GM21367 (cell line): ENCODE data around the gene FCRL5.
"Not testable (repeated sequence)": the region's sequence is repeated elsewhere in the genome, so short reads cannot be mapped to it uniquely, and the experiment has no call there.

Experiments
- ATAC-seq: cut with Tn5 transposase; IDR thresholded peaks from one replicate; pipeline ENCODE4 v1.9.1; 2021; ENCODE audit not compliant: unreplicated experiment

The FCRL5 gene

DNA sequence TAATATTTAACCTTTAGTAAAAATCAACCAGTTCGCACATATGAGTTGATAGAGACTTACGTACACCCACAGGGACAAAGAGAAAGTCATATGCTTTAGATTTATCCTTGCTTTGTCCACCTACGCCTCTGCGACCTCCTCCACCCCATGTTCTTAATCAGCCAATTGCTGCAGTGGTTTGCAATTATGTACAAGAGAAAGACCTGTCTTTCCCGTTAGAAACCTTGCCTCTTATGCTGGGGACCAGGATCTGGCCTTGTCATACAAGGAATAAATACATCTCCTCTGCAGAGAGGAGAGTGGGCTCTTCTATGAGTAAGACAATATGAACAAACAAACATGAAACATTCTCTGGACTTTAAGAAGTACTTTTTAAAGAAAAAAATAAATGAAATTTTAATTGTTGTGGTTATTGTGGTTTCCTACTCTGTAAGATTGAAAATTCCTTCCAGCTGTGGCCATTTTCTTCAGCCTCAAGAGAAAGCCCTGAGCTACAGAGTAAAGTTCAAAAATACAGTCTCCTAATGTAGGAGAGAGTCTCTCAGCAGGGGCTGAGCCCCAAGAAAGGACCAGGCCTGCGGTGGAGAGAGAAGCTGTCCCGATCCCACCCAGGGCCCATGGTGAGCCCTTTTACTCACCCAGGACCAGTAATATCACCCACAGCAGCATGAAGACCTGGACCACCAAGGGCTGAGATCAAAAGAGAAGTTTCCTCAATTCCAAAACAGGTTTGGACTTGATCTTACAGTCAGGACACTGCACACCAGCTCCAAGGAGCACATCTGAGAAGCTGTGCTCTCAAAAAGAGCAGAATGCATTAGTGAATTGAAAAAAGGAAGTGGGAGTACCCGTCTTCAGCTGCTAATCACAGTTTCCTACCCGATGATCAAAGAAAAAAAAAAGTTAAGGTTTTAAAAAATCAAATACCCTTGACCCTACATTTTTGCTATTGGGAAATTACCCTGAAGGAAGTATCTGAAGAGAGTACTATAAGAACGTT is at the start of gene FCRL5:
Gene FCRL5, minus strand, starts transcription at position 822 of the 1,000 bp plus-strand sequence. Its CDS starts 153 bp downstream, at position 669.
- ATAC-seq = peak; percentile 77

DNA sequence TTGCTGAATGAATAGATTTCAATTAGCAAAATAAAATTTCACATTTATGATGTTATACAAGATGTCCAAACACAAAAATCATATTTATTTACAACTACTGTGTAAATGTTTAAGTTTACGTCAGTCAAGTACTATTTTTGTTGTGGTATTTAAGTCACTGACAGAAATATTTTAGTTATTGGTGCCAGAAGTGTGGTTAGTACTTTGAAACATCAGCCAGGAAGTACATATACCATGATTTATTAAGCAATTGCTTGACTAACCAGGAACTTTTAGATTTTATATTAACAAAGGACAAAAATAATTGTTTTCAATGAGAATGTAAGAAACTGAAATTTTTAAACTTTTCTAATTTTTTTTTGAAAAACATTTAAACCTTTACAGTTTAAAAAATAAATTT is 47.9 kb upstream of the FCRL5 start:
- ATAC-seq = no peak

DNA sequence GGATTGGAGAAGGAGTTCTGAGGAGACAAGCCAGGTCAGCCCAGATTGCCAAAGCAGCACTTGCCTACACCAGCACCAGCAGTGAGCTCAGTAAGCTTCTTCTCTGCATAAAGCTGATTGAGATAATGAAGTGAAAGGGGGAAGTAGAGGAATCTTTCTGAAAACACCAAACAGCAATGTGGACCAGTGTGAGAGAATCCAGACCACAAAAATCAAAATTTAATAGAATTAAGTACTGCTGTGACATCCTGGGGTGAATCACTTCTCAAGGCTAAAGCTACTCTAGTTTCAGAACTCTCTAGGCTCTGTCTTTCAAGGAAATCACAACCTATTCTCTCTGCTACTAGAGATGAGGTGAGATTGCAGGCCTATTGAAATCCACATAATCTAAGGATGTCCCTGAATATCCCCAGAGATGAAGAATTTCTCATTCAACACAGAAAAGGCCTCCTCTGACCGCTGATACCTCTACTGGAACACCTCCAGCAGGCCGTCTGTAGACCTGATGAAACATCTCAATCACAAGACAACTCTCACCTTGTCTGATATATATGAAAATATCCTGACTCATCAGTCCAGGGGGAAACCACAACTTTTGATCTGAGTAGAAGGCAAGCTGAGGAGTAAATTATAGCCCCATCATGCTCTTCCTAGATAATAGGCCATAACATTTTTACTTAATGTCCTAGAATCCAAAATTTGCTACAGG is 45.8 kb upstream of the FCRL5 start, which contains the start of gene FCRL4:
Gene FCRL4, minus strand, starts transcription at position 127 of the 709 bp plus-strand sequence. CDS start 141 bp downstream, outside the sequence.
- peak; percentile 51 for ATAC-seq

- ATAC-seq = no peak
These were observed 44.1 kb upstream of the FCRL5 start for GRCh38 chr1:157596384-157596783.

DNA sequence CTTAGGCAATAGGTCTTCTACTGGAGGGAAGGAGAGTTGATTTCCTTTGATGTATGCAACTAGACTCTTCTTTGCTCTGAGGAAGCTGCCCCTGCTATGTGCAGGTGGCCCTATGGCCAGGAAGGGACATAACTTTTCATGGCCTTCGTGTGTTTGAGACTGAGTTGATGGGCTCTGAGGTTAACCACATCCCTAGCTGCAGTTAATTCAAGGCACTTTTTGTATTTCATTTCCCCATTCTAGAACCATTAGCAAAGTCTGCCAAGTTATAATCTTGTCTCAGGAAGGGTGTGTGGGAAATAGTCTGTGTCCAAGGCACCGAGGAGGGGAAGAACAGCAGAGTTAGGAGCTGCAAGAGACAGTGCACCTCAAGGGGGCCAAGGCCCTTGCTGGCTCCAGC is 43.0 kb upstream of the FCRL5 start:
- ATAC-seq = peak; percentile 60

DNA sequence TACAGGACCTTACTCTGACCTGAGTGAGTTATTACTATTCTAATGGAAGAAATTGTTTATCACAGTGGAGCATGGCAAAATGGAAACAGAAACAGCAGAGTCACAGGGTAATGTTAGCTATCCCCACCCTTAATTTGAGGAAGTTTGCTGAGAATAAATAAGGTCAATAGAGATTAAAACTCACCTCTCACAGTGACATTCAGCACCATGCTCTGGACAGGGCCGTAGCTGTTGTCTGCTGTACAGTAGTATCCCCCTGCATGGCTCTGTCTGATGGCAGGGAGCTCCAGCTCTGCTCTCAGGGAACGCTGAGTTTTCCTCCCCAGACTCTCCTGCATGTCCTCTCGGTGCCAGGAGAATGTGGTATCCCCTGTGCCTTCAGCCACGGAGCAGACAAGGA is 33.7 kb upstream of the FCRL5 start:
- ATAC-seq = no peak

- no peak for ATAC-seq
These were observed 32.2 kb upstream of the FCRL5 start for GRCh38 chr1:157584503-157584902.

GRCh38 chr1:157580828-157581210 is 28.5 kb upstream of the FCRL5 start:
- ATAC-seq = no peak

- ATAC-seq = no peak
These were observed 28.0 kb upstream of the FCRL5 start for GRCh38 chr1:157580179-157580827.

- ATAC-seq = no peak
These were observed 25.1 kb upstream of the FCRL5 start for GRCh38 chr1:157577420-157577819.

- ATAC-seq = peak; percentile 65
These were observed 23.4 kb upstream of the FCRL5 start for GRCh38 chr1:157575744-157576143.

DNA sequence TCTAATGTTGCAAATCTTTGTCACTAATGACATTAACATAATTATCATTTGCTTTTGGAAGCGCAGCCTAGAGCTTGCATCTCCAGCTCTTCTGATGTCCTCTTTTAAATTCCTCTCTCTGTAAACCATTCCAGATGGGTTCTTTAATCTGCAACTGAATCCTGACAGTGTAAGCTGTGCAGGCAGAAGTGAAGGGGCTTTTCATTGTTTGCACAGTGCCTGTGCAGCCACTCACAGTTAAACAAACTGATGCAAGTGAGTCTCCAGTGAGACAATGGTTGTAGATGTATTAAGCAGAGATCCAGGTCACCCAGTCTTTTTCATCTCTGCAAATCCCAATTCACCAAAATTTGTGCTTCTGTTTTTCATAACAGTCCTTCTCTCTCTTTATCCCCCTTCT is 22.5 kb upstream of the FCRL5 start:
- no peak for ATAC-seq

DNA sequence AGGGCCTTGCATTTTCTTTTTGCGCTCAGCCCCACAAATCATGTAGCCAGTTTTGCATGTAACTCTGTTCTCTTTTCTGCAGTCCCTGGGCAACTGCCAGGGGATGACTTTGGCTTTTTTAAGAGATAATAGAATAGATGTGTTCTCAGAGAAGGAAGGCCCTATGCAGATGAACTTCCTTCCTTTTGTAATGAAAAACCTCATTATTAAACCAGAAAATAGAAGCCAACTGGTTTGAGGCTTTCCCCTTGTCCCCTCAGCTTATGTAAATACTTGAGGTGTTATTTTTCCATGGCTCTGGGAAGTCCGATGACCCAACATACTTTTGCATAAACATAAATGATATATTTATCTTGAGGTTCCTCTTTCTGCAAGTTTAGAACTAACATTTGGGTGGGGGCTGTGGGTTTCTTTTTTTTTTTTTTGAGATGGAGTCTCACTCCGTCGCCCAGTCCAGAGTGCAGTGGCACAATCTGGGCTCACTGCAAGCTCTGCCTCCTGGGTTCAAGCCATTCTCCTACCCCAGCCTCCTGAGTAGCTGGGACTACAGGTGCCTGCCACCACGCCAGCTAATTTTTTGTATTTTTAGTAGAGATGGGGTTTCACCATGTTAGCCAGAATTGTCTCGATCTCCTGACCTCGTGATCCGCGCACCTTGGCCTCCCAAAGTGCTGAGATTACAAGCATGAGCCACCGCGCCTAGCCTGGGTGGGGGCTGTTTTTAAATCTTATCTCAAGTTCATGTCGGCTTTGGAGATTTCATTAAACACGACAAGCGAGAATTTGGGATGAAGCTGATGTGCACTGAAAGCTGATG is 14.4 kb upstream of the FCRL5 start:
- ATAC-seq = peak; percentile 32

- peak; percentile 60 for ATAC-seq
These were observed 10.2 kb upstream of the FCRL5 start for GRCh38 chr1:157562515-157562914.

DNA sequence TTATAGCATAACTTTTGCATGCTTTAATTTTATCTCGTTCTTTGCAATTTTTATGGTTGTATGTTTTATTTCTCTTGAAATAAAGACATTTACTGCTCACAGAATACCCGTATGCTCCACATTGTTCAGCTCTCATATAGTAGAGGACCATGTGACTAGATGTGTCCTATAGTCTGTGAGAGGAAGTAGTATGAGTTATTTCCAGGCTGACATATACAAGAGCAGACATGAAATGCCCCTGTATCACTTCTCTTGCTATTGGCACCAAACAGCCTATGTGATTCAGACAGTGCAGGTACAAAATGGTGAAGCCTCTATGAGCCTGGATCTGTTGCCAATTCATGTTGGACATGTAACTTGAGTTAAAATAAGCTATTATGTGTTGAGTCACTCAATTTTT is 5.8 kb upstream of the FCRL5 start:
- ATAC-seq = no peak

DNA sequence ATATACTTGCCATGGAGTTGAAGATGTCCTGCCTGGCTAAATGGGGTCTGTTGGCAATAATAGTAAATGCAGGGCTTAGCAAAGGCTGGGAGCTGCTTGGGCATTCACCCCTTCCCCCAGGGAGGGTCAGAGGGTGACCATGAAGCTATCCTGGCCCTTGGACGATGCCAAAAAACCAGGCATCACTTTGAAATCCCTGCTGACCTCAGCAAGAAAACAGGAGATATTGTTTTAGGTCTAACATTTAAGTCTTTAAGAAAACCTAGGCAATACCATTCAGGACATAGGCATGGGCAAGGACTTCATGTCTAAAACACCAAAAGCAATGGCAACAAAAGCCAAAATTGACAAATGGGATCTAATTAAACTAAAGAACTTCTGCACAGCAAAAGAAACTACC is 4.2 kb downstream of the FCRL5 start:
- ATAC-seq = not testable (repeated sequence)

DNA sequence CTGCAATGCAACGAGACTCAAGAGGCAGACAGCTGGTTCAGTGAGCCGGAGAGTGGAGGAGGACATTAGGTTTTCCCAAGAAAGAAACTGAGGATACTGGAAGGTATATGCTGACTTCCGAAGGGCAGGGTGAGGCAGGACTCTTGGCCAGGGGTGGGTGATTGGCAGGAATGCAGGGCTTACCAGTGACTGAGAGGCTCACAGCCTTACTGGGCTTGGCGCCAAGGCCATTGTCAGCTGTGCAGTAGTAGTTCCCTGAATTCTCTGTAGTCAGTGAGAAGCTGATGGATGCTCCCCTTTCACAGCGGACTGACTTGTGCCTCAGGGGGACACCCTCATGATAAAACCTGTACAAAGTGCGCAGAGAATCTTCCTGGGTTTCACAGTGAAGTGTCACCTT is 9.6 kb downstream of the FCRL5 start:
- no peak for ATAC-seq

DNA sequence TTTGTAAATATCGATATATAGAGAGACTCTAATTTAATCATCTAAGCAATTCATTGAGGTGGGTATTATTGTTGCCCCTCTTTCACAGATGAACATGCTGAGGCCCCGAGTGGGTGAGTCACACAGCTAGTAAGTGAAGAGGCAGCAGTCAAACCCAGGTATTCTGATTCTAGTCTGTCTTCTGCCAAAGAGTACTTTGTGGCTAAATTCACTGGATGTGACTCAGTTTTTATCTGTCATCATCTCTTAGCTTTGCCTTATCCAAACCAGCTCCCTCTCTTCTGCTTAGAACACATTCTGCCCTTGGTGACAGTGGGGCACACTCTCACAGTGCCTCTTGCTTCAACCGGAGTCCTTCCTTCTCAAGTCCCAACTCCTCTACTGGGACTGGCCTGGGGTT is 11.5 kb downstream of the FCRL5 start:
- no peak for ATAC-seq

DNA sequence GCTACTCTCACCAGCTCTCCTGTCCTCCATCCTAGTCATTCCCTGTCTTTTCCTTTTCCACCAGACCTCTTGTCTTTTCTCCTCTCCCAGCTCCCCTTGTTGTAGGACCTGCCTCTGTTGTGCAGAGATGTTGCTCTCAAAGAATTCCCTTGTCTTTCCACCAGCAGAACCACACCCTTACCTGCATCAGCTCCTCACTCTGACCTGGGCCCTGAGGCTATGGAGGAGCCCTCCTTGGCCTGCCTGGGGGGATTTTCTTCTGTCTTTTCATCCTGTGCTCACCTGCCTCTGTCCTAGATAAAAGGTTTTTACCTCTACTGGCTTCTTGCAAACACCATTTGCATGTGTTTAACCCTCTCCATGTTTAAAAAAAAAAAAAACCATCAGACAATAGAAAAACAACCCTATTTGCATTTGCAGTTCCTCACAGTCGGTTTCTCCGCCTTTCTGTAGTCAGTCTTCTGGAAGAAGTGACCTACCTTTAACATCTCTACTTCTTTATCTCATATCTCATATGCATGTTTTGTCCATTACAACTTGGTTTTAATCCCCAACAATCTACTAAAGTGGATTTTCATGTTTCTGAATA is 12.1 kb downstream of the FCRL5 start:
- no peak for ATAC-seq

GRCh38 chr1:157539568-157539967 is 12.7 kb downstream of the FCRL5 start:
- no peak for ATAC-seq
